HCT116 (cell line): ENCODE data around the gene ATG10.

Source experiments
- ELF1 ChIP-seq: IDR thresholded peaks from 2 replicates; pipeline ENCODE4 v1.6.1; 2012; ENCODE audit warnings: low read depth, borderline replicate concordance
- POLR2A ChIP-seq: IDR thresholded peaks from 2 replicates; pipeline ENCODE4 v1.7.0; 2011; ENCODE audit warnings: borderline replicate concordance; ENCODE audit not compliant: insufficient read depth, insufficient read length; ENCODE audit errors: extremely low read depth
- TF ChIP-seq, protein P1 (sequence below): IDR thresholded peaks from 2 replicates; pipeline ENCODE4 v1.6.1; 2012; ENCODE audit warnings: low read depth

GRCh38 chr5:82165740-82166530 lies 194.1 kb downstream of the ATG10 start:
- TF ChIP-seq ELF1 (no peak), POLR2A (no peak)
- TF ChIP-seq, protein P1, sequence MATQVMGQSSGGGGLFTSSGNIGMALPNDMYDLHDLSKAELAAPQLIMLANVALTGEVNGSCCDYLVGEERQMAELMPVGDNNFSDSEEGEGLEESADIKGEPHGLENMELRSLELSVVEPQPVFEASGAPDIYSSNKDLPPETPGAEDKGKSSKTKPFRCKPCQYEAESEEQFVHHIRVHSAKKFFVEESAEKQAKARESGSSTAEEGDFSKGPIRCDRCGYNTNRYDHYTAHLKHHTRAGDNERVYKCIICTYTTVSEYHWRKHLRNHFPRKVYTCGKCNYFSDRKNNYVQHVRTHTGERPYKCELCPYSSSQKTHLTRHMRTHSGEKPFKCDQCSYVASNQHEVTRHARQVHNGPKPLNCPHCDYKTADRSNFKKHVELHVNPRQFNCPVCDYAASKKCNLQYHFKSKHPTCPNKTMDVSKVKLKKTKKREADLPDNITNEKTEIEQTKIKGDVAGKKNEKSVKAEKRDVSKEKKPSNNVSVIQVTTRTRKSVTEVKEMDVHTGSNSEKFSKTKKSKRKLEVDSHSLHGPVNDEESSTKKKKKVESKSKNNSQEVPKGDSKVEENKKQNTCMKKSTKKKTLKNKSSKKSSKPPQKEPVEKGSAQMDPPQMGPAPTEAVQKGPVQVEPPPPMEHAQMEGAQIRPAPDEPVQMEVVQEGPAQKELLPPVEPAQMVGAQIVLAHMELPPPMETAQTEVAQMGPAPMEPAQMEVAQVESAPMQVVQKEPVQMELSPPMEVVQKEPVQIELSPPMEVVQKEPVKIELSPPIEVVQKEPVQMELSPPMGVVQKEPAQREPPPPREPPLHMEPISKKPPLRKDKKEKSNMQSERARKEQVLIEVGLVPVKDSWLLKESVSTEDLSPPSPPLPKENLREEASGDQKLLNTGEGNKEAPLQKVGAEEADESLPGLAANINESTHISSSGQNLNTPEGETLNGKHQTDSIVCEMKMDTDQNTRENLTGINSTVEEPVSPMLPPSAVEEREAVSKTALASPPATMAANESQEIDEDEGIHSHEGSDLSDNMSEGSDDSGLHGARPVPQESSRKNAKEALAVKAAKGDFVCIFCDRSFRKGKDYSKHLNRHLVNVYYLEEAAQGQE, result no peak
